ENCODE results near the gene CCDC57. TPM values are rescaled to one million over a fixed set of nuclear protein-coding genes. Genes with fewer than 3 reads are reported as not detected.

Gene CCDC57
- total and polyA plus RNA-seq, 9 of the 15 experiments (the other 6 are each of a cell fraction or from before 2014, with no cell fraction given): 0.83 to 36.2 (median 13.6) TPM

GRCh38 chr17:82114447-82114846 is 98.2 kb downstream of the CCDC57 start:
- BruUV-seq (replicated peaks): no TSS peak
- H3K9me3 ChIP-seq (replicated peaks; ENCODE audit: control insufficient read depth, insufficient read depth, low read depth, low read length): no peaks in the 10 kb centered on the region
- no peak overlapping the region for H2AFZ ChIP-seq (ENCODE audit: low read depth, low read length)
- H3K9me1 ChIP-seq (ENCODE audit: control insufficient read depth, insufficient read depth, low read length): peaks cover 7% of the 10 kb centered on the region
- H4K20me1 ChIP-seq (replicated peaks; ENCODE audit: control insufficient read depth, insufficient read depth, low read length): no peaks in the 10 kb centered on the region; the same call in 1 of the 2 replicates
- no peaks in the 10 kb centered on the region for H3K27me3 ChIP-seq (ENCODE audit: control insufficient read depth in 2 of 2, insufficient read depth in 2 of 2, low read length in 2 of 2)
- no peak for TF ChIP-seq KHSRP (IDR thresholded peaks at IDR 0.05)
- TF ChIP-seq NR3C1 (CRISPR knock-in tag; IDR thresholded peaks at IDR 0.05): no peak
- TF ChIP-seq MAZ (CRISPR knock-in tag; conservative IDR thresholded peaks at IDR 0.05 in 1 of 2, IDR thresholded peaks at IDR 0.05 in 1 of 2): no peak
- TF ChIP-seq ZNF77 (CRISPR knock-in tag; IDR thresholded peaks at IDR 0.05): no peak
- TF ChIP-seq ZNF311 (CRISPR knock-in tag; IDR thresholded peaks at IDR 0.05): no peak
- TF ChIP-seq ZC3H8 (IDR thresholded peaks at IDR 0.05): no peak
- TF ChIP-seq TSHZ1 (CRISPR knock-in tag; IDR thresholded peaks at IDR 0.05): no peak
- POLR2A ChIA-PET: interaction anchor here (0.8 kb wide), 1 partner anchor 16 kb away, joined by 3 read pairs; no protein-coding TSS in a partner anchor
- DNase-seq (ENCODE audit: extremely low read depth in 1 of 4, low spot score in 3 of 4) (no peak), FAIRE-seq (no peak), ATAC-seq (no peak)
- intact Hi-C loops (cut with micrococcal nuclease): no loop called here
- in situ Hi-C loops (cut with MboI): no loop called here
- H3K4me3 ChIP-seq: no peak overlapping the region
- peak overlapping the region in 1 of 2 experiments; percentile 65; a peak in 2 of 4 replicates for H3K9ac ChIP-seq (ENCODE audit: insufficient read depth in 1 of 2, low read depth in 2 of 2, low read length in 2 of 2)
- CTCF ChIA-PET (ENCODE audit: low intra/inter-chr PET ratio): no interaction called here
- 70% methylated on average over 7 of the region's 10 CpGs for WGBS (ENCODE audit: insufficient coverage, low coverage, missing lambda C conversion rate)
- H3K4me2 ChIP-seq (ENCODE audit: insufficient read depth, low read length): no peak overlapping the region
- H3K79me2 ChIP-seq (ENCODE audit: control insufficient read depth, insufficient read depth, low read length): peaks cover 2% of the 10 kb centered on the region; the same call in 1 of the 3 replicates
- H3K27ac ChIP-seq (ENCODE audit: extremely low read depth, low read depth, low read length): no peak overlapping the region
- peaks cover 19% of the 10 kb centered on the region; the same call in 2 of the 3 replicates for H3K36me3 ChIP-seq (ENCODE audit: control insufficient read depth, insufficient read depth, low read length)
- peaks cover 30 to 45% of the 10 kb centered on the region in 2 experiments for H3K4me1 ChIP-seq (replicated peaks in 1 of 2; ENCODE audit: control insufficient read depth in 2 of 2, insufficient read depth in 2 of 2, low read length in 2 of 2)
